SK-N-MC (cell line): Measurements from ENCODE around the gene EN1.

Source experiments
- EZH2 ChIP-seq: fragments of 200-600 bp; sonication (generic); IDR thresholded peaks from one replicate; pipeline ENCODE4 v1.6.1; 2017; ENCODE audit warnings: antibody characterized with exemption
- FOXP2 ChIP-seq: optimal IDR thresholded peaks from 2 replicates; pipeline ENCODE3; 2011; ENCODE audit warnings: mild to moderate bottlenecking, moderate library complexity; ENCODE audit not compliant: insufficient read depth; ENCODE audit errors: extremely low read length, control extremely low read depth
- POLR2AphosphoS5 ChIP-seq: IDR thresholded peaks from 2 replicates; pipeline ENCODE4 v1.6.1; 2012; ENCODE audit warnings: mild to moderate bottlenecking, low read depth, low read length, borderline replicate concordance

DNA sequence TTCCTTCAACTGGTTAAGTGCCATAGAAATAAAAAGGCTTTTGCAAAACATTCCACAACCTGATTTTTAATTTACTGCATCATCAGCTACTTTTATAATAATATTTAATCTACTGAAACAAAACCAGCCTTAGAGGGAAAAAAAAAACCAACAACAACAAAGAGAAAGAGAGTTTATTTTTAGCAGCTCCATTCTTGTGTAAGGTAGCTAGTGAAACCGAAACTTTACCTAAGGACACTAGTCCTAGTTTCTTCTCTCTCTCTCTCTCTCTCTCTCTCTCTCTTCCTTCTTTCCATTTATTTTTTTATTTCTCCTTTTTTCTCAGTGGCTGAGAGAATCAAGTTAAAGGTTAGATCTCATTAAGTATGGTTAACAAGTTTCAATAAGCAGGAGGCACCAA lies 21.4 kb downstream of the EN1 start:
- TF ChIP-seq EZH2 (no peak), POLR2AphosphoS5 (no peak), FOXP2 (no peak)
